Esophagus squamous epithelium (tissue), 5 donors: ENCODE data around the gene MT2A. TPM values are rescaled to one million over a fixed set of nuclear protein-coding genes. Genes with fewer than 3 reads are reported as not detected.
"Not testable (repeated sequence)": the region's sequence is repeated elsewhere in the genome, so short reads cannot be mapped to it uniquely, and the experiment has no call there.

ENCODE experiments used
- DNase-seq: peaks from one replicate; lab custom pipeline; 2025; lab: John Stamatoyannopoulos, UW
- H3K27ac ChIP-seq, 4 donors: fragments of 200-600 bp; sonication (generic); one replicate each; pipeline ENCODE4 v1.5.1; 2016 to 2019; ENCODE audit warnings: mild to moderate bottlenecking in 1 of 4
- H3K27me3 ChIP-seq, 4 donors: fragments of 200-600 bp; sonication (generic); 1 replicate in 3 of 4; 2 replicates in 1 of 4; pipeline versions ENCODE4 v1.5.1 to v1.6.0; 2017 to 2021; ENCODE audit warnings: antibody characterized with exemption in 1 of 4
- H3K36me3 ChIP-seq, 3 donors: fragments of 200-600 bp; sonication (generic); one replicate each; pipeline ENCODE4 v1.5.1; 2016 to 2019
- H3K4me1 ChIP-seq, 3 donors: fragments of 200-600 bp; sonication (generic); one replicate each; pipeline ENCODE4 v1.5.1; 2017 to 2019
- H3K4me3 ChIP-seq, 4 donors: fragments of 200-600 bp; sonication (generic); 1 replicate in 3 of 4; 2 replicates in 1 of 4; pipeline ENCODE4 v1.5.1; 2016 to 2019; ENCODE audit warnings: mild to moderate bottlenecking in 2 of 4, moderate library complexity in 1 of 4
- H3K9me3 ChIP-seq, 3 donors: fragments of 200-600 bp; sonication (generic); one replicate each; pipeline ENCODE4 v1.5.1; 2016 to 2019
- CTCF ChIP-seq, 6 experiments: fragments of 450-650 bp in 4 of 6; fragments of 200-600 bp in 2 of 6; sonication (generic) in 2 of 6; IDR thresholded peaks; one replicate each; pipeline ENCODE4 v1.5.1; 2016 to 2019; ENCODE audit warnings: antibody characterized with exemption in 6 of 6, mild to moderate bottlenecking in 4 of 6, moderate library complexity in 4 of 6
- POLR2A ChIP-seq, 4 donors: fragments of 450-650 bp; IDR thresholded peaks; one replicate each; pipeline ENCODE4 v1.6.1; 2017; ENCODE audit warnings: antibody characterized with exemption in 4 of 4, mild to moderate bottlenecking in 4 of 4, moderate library complexity in 3 of 4
- WGBS, 2 donors: methylation state at CpG; one replicate each; pipeline ENCODE4 v1.1.5; 2018; 5-methylcytosine and 5-hydroxymethylcytosine counted together
- intact Hi-C: fragments of 100-400 bp; cut with DNase I; formaldehyde crosslinking; loops from one replicate; pipeline ENCODE4 v1.15.0; 2022
- total RNA-seq, 4 donors: library from RNA; depleted of rRNA; stranded (reverse); fragments of >200 nt; gene quantifications; one replicate each; pipeline ENCODE4 v1.1.0, GENCODE V29; 2016
- donor health status: DM: yes; HTN: yes; CAD: no.

The MT2A gene
- total RNA-seq, 4 donors from 2014 or later: 76.5 to 157 (median 96.2) TPM

- H3K36me3 ChIP-seq: no peaks in the 10 kb centered on the region
- H3K27ac ChIP-seq: peak overlapping the region in 2 of 4 donors; percentile 34 to 43
- DNase-seq: no peak
- H3K4me1 ChIP-seq: peaks cover 4 to 13% (median 4%) of the 10 kb centered on the region in 3 donors
- peaks cover 0 to 4% (median 0%) of the 10 kb centered on the region in 4 donors for H3K27me3 ChIP-seq
- no peaks in the 10 kb centered on the region for H3K9me3 ChIP-seq
- intact Hi-C loops: no loop called here
- no peak overlapping the region for H3K4me3 ChIP-seq
- WGBS, 2 donors: 60 to 78% methylated on average over 3 to 4 of the region's 4 CpGs
- no peak for TF ChIP-seq POLR2A (IDR thresholded peaks at IDR 0.05)
- TF ChIP-seq CTCF (IDR thresholded peaks at IDR 0.05): no peak
Observed at GRCh38 chr16:56577300-56577625, 31.1 kb upstream of the MT2A start.

- H3K36me3 ChIP-seq: no peaks in the 10 kb centered on the region
- H3K4me1 ChIP-seq: peaks cover 4 to 13% (median 4%) of the 10 kb centered on the region in 3 donors
- H3K27ac ChIP-seq: no peak overlapping the region
- 75 to 79% methylated on average over 6 of the region's 6 CpGs for WGBS, 2 donors
- no peak for DNase-seq
- no peak for TF ChIP-seq POLR2A (IDR thresholded peaks at IDR 0.05)
- TF ChIP-seq CTCF (IDR thresholded peaks at IDR 0.05): no peak
- H3K4me3 ChIP-seq: no peak overlapping the region
- H3K9me3 ChIP-seq: no peaks in the 10 kb centered on the region
- H3K27me3 ChIP-seq: peaks cover 0 to 9% (median 0%) of the 10 kb centered on the region in 4 donors
- intact Hi-C loops: loop anchor here (10.0 kb wide), 1 partner anchor 124 kb away; no protein-coding TSS in a partner anchor
Observed at GRCh38 chr16:56580391-56581048, 27.9 kb upstream of the MT2A start.

GRCh38 chr16:56582911-56583310 is 25.5 kb upstream of the MT2A start:
- not testable (repeated sequence) for DNase-seq, H3K4me1 ChIP-seq, H3K9me3 ChIP-seq, H3K27ac ChIP-seq, H3K4me3 ChIP-seq, H3K36me3 ChIP-seq
- WGBS, 2 donors: 100% methylated on average over 1 of the region's 2 CpGs
- intact Hi-C loops: loop anchor here (10.0 kb wide), 1 partner anchor 122 kb away; no protein-coding TSS in a partner anchor
- peaks cover 0 to 33% (median 0%) of the 10 kb centered on the region in 4 donors for H3K27me3 ChIP-seq

- Histone ChIP-seq H3K27ac (no peak overlapping the region), H3K4me3 (no peak overlapping the region), H3K27me3 (peaks cover 0 to 39% (median 0%) of the 10 kb centered on the region in 4 donors), H3K4me1 (no peaks in the 10 kb centered on the region), H3K36me3 (no peaks in the 10 kb centered on the region), H3K9me3 (no peaks in the 10 kb centered on the region)
- no peak for TF ChIP-seq POLR2A (IDR thresholded peaks at IDR 0.05)
- no peak for TF ChIP-seq CTCF (IDR thresholded peaks at IDR 0.05)
- 72 to 74% methylated on average over 9 to 10 of the region's 11 CpGs for WGBS, 2 donors
- no peak for DNase-seq
- intact Hi-C loops: loop anchor here (10.0 kb wide), 1 partner anchor 121 kb away; no protein-coding TSS in a partner anchor
Observed at GRCh38 chr16:56583351-56584168, 24.8 kb upstream of the MT2A start.

- Histone ChIP-seq H3K4me1 (peaks cover 2 to 6% (median 4%) of the 10 kb centered on the region in 3 donors), H3K27ac (no peak overlapping the region), H3K27me3 (peaks cover 0 to 47% (median 5%) of the 10 kb centered on the region in 4 donors), H3K36me3 (no peaks in the 10 kb centered on the region), H3K4me3 (no peak overlapping the region), H3K9me3 (no peaks in the 10 kb centered on the region)
- DNase-seq: no peak
- intact Hi-C loops: loop anchor here (10.0 kb wide), 1 partner anchor 121 kb away; no protein-coding TSS in a partner anchor
- TF ChIP-seq CTCF (IDR thresholded peaks at IDR 0.05): no peak
- TF ChIP-seq POLR2A (IDR thresholded peaks at IDR 0.05): no peak
- 81 to 85% methylated on average over 7 to 11 of the region's 11 CpGs for WGBS, 2 donors
Observed at GRCh38 chr16:56584276-56584675, 24.1 kb upstream of the MT2A start.
